22Rv1 (cell line): ENCODE data around the gene AHRR.
A peak's percentile ranks its signal among the peaks of the same experiment; 100 is the strongest.

Source experiments
- H3K27ac ChIP-seq: fragments of 450-650 bp; 2 replicates; pipeline ENCODE4 v1.5.1; 2017
- ZFX ChIP-seq: fragments of 450-650 bp; IDR thresholded peaks from 2 replicates; pipeline ENCODE4 v1.6.1; 2017; ENCODE audit warnings: antibody characterized with exemption, borderline replicate concordance
- TF ChIP-seq, protein P1 (sequence below): fragments of 450-650 bp; IDR thresholded peaks from 2 replicates; pipeline ENCODE4 v1.5.1; 2017; ENCODE audit warnings: mild to moderate bottlenecking

The AHRR gene

DNA sequence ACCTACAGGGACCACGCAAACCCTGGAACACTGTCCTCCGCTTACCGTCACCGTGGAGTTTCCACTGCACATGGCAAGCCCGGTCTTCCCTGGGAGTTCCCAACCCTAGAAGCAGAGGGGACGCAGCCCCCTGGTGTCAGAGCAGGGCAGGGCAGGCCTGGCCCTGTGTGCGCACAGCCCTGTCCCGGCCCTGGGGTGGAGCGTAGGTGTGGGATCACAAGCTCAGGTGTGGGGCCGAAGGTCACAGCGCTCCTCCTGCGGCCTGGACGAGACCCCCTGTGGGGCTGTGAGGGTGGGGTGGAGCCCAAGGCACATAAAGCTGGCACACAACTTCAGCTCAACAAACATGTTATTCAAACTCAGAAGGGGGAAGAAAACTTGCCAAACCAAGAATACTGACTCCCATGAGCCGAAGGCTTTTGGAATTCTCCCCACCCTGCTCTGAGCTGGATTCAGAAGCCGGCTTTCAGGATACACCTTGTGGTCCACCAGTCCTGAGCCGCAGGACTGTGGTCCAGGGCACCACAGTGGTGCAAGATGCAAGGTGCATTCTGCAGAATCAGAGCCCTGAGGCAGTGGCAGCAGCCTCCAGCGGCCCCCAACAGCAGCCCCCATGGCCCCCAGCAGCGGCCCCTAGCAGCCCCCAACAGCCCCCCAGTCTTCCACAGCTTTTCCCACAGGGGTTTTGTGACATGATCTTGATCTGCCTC, 109.6 kb downstream of the AHRR start:
- no peak for TF ChIP-seq ZFX
- TF ChIP-seq, protein P1, sequence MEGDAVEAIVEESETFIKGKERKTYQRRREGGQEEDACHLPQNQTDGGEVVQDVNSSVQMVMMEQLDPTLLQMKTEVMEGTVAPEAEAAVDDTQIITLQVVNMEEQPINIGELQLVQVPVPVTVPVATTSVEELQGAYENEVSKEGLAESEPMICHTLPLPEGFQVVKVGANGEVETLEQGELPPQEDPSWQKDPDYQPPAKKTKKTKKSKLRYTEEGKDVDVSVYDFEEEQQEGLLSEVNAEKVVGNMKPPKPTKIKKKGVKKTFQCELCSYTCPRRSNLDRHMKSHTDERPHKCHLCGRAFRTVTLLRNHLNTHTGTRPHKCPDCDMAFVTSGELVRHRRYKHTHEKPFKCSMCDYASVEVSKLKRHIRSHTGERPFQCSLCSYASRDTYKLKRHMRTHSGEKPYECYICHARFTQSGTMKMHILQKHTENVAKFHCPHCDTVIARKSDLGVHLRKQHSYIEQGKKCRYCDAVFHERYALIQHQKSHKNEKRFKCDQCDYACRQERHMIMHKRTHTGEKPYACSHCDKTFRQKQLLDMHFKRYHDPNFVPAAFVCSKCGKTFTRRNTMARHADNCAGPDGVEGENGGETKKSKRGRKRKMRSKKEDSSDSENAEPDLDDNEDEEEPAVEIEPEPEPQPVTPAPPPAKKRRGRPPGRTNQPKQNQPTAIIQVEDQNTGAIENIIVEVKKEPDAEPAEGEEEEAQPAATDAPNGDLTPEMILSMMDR: peak; percentile 79

DNA sequence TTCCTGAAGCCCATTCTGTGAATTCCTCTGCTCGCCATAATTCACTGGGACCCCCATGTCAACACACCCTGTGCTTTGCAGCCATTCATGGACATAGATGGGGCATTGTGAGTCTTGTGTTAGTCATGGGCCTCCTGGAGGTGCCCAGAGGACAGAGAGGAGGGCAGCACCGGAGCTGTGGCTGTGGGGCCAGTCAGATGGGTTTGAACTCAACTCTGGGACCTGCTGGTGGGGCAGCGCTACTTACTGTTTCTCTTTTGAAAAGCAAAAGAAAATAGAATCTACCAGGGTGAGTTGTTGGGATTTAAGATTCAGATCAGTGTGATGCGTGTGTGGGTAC, 110.2 kb downstream of the AHRR start:
- no peak for TF ChIP-seq ZFX
- TF ChIP-seq, protein P1: no peak
- H3K27ac ChIP-seq: no peak overlapping the region

More for the DNA sequence above, 109.6 kb downstream of the AHRR start:
- no peak overlapping the region for H3K27ac ChIP-seq

DNA sequence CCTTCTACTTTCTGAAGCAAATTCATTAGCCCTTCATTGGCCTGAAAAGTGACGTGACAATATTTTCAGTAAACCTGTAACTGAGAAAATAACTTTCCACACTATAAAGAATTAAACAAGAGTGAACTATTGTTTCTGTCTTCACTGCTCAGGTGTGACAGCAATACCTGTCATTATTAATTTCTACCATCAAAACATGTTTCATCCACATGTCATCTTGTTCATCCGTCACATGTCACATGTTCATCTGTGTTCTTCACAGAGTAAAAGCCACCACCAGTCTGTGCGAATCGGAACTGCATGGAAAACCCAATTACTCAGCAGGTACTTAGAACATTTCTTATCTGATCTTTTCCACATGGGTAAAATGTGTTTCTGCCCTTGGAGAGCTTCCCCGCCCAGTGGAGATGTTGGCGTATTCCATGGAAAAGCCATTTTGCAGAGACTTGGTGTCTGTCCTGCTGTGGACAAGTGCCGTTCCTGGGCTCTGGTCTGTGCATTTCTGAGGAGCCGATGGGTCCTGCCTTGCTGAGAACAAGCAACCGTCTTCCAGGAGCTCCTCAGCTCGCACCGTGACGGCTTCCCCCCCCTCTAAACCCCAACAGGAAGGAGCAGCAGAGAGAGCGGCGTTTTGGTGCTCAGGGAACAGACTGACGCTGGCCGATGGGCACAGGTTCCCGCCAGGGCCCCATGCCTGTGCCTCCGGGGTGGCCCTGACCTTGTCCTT, 110.8 kb downstream of the AHRR start:
- H3K27ac ChIP-seq: no peak overlapping the region
- no peak for TF ChIP-seq ZFX
- TF ChIP-seq, protein P1: no peak

DNA sequence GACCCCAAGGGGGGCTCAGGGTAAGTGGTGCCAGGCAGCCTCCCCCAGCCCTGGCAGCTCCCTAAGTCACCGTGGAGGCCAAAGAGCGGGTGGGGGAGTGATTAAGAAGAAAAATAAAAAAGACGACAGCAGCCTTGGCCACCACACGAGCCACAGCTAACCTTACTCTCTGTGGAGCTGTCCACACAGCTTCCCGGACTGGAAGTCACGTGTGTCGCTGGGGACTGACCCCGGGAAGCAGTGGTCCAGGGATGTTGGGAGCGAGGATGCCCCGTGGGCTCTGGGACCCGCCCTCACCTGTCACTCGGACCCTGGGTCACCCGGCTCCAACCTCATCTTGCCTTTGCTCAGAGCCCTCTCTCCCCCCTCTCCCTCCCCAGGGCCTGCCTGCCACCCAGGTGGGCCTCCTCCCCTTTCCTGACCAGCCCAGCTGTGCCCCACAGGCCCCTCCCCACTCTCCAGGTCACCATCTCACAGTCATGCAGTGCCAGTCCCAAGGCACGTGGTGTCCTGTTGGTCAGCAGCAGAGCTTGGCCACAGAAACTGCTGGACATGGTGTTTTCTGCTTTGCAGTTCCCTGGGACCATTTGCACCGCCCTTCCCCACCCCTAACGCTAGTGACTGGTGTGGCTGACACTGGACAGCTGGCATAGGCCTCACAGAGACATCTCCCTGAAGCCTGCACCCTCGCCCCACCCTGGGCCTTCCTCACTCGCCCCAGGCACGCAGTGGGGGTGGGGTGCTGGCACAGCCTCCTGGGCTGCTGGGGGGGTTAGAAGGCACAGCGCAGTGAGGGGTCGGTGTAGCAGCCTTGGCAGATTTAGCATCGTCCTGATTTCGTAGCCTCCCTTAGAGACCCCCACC, 111.6 kb downstream of the AHRR start:
- TF ChIP-seq, protein P1: no peak
- no peak overlapping the region for H3K27ac ChIP-seq

DNA sequence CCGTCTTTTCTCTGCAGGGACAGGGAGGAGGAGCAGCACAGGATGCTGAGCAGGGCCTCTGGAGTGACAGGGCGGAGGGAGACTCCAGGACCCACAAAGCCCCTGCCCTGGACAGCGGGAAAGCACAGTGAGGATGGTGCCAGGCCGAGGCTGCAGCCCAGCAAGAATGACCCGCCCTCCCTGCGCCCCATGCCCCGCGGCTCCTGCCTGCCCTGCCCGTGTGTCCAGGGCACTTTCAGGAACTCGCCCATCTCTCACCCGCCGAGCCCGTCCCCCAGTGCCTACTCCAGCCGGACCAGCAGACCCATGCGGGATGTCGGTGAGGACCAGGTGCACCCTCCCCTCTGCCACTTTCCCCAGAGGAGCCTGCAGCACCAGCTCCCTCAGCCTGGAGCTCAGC, 112.3 kb downstream of the AHRR start:
- TF ChIP-seq, protein P1: no peak
- no peak for TF ChIP-seq ZFX
- H3K27ac ChIP-seq: no peak overlapping the region

DNA sequence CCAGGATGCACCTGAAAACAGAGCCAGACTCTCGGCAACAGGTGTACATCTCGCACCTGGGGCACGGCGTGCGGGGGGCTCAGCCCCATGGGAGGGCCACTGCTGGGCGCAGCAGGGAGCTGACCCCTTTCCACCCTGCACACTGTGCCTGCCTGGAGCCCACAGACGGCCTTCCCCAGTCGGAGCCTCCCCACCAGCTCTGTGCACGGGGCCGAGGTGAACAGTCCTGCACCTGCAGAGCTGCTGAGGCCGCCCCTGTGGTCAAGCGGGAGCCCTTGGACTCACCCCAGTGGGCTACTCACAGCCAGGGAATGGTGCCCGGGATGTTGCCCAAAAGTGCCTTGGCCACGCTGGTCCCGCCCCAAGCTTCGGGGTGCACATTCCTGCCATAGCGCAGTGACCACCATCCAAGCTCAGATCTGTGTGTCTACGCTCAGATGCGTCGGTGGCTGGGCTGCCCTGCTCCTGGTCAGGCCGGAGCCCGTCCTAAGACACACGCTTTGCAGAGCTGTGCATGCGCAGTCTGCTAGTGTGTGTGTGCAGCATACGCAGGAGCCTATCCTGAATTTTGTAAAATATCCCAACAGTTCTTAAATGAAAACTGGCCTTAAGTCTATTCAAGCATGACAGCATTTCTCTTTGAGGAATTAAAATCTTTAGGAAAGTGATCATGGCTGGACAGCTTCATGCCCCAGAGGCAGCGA, 113.1 kb downstream of the AHRR start:
- H3K27ac ChIP-seq: no peak overlapping the region
- TF ChIP-seq, protein P1: no peak
- no peak for TF ChIP-seq ZFX
